AG08395 (cell line): ENCODE results near the gene GLIS1.
"Not testable (repeated sequence)": the region's sequence is repeated elsewhere in the genome, so short reads cannot be mapped to it uniquely, and the experiment has no call there.

Experiments
- DNase-seq: peaks from one replicate; pipeline ENCODE4 v3.0.0; 2012; ENCODE audit warnings: mixed read lengths, low spot score

Gene GLIS1

DNA sequence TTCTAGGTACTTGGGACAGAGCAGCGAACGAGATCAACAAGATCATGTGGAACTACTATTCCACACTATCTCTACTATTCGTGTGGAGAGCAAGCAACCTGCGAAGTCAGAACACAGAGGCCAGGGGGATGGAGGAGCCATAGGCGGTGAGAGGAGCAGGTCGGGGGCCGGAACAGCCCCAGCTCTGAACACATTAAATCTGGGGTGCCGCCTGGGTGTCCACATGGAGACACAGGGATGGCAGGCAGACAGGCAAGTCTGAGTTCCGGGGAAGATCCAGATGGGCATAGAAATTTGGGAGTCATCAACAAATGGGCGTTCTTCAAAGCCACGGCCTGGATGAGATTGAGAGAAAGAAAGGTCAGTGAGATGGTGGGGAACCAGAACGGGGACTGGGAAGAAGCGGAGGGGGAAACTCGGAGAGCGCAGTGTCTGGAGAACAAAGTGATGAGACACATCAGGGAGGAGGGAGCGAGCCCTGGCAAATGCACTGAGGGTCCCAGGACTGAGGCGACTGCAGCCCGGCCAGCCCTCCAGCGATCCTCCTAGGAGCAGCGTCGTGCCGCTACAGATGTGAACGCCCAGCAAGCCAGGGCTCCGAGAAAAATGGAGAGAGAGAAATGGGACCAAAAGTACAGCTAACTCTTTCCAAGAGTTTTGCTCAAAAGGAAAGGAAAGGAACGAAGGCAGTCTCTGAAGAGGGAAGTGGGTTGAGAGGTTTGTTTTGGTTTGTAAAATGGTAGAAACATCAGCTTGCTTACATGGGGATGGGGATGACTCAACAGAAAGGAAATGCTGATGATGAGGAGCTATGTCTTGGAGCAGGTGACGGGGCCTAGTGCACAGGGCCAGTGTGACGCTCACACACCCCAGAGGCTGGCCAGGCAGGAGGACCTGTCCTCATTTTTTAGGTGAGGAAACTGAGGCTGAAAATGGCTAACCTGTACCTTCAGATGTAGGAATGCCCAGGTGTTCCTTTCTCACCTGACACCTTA, 84.5 kb downstream of the GLIS1 start:
- DNase-seq, result peak; percentile 78

GRCh38 chr1:53653631-53654030, 85.3 kb downstream of the GLIS1 start:
- DNase-seq, result no peak

DNA sequence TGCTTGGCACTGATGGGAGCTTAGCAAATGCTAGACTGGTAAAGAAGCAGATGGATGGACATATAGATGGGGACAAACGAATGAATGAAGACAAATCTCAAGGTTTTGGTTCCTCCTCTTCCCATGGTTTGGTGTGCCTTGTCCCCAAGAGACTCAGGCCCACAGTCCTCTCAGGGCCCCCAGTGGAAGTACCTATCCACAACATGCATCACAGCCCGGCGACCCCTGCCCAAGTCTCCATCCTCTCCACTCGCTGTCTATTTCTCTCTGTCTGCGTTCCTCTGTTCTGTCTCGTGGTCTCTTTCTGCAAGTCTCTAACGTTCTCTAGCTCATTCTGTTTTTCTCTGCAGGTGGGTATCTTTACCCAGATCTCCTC, 85.8 kb downstream of the GLIS1 start:
- no peak for DNase-seq

DNA sequence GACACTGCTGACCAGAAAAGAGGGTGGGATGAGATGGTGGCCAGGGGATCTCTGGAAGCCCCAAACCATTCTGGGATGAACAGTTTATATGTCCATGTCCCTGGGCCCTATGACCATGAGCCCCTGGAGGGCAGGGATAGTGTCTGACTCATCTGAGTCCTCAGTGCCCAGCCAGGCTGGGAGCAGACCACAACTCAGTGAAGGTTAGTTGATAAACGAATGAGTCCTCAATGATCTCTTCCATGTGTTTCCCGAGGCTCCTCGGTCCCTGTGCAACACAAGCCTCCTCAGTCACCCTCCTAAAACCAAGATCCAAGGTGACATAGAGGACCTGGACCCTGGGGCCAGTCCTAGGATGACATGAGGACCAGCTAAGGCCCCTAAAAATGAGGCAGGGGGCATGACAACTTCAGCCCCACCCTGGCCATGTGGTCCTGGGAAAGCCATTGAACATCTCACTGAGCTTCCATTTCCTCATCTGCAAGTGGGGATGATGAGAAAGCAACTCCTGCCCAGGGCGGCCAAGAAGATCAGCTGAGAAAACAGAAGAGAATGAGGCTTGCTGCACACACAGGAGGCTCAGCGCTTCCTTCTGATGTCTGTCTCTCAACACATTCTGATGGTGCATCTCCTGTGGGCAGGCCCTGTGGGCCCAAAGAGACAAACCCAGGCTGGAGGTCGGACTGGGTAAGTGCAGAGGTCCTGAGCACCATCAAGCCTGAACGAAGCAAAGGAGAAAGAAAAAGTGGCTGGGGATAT, 86.3 kb downstream of the GLIS1 start:
- no peak for DNase-seq

- DNase-seq, result no peak
These were observed 87.6 kb downstream of the GLIS1 start for GRCh38 chr1:53651356-53651755.

GRCh38 chr1:53648516-53648915, 90.4 kb downstream of the GLIS1 start:
- no peak for DNase-seq

GRCh38 chr1:53647915-53648314, 91.0 kb downstream of the GLIS1 start:
- DNase-seq, result not testable (repeated sequence)

GRCh38 chr1:53646732-53647131, 92.2 kb downstream of the GLIS1 start:
- DNase-seq, result no peak

- no peak for DNase-seq
These were observed 93.3 kb downstream of the GLIS1 start for GRCh38 chr1:53645690-53646078.

DNA sequence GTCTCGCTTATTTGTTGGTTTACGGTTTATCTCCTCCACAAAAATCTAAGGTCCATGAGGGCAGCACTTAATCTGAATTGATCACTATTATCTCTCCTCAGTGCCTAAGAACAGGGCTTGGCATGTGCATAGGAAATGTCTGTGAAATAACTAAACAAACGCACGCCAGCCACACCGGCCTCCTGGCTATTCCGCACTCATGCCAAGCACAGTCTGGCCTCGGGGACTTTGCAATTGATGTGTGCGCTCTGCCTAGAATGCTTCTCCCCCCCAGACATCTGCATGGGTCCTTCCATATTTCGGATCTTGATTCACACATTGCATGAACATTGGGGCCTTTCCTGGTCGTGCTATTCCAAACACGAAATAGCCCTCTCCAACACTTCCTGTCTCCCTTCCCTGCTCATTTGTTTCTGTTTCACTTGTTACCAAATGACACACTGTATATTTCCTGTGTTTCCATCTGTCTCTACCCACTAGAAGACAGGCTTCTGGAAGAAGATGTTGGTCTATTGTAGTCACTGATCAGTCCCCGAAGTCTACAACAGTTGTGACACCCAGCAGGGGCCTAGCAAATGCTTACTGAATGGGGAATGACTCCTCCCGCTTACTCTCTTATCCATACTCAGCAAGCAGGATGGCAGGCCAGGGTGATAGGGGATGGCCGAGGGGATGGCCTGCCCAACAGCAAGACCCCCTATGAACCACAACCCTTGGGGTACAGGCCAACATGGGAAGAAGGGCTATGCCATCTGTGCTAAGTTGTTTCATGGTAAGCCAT, 93.9 kb downstream of the GLIS1 start:
- DNase-seq, result peak; percentile 39

- DNase-seq, result no peak
These were observed 94.5 kb downstream of the GLIS1 start for GRCh38 chr1:53644496-53644895.

- DNase-seq, result no peak
These were observed 95.0 kb downstream of the GLIS1 start for GRCh38 chr1:53643881-53644390.

DNA sequence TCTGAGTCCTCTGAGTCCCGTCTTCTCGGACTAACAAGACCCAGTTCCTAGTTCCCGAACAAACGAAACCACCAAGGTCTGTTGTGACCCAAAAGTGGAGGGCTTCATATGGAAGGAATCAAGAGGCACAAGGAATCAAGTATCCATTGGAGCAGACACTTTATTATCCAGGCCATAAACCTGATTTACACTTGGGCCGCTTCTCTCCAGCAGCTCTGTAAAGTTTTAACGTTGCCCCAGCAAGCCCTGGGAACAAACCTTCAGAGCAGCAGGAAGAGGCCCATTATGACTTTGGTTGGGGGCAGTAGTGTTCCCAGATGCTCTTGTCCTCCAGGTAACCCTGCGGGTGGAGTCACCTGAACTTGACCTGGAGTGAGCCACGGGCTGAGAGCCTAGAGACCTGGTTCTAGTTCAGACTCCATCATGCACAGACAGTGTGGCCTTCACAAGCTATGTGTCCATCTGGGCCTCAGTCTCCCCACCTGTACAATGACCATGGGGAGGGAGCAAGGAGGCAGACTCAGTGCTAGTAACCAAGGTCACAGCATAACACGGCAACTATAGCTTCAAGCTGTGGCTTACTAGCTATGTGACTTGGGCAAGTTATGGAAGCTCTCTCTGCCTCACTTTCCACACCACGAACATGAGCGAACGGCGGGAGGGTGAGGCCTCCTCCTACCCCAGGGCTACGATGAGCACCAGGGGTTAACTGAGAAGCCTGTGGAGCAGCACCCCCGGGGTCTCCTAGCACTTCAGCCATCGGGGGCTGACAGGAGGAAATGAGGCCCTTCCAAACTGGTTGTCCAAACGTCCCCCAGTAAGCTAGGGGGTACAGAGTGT, 95.7 kb downstream of the GLIS1 start:
- no peak for DNase-seq

GRCh38 chr1:53642607-53643006, 96.4 kb downstream of the GLIS1 start:
- no peak for DNase-seq

- DNase-seq, result no peak
These were observed 96.8 kb downstream of the GLIS1 start for GRCh38 chr1:53642215-53642555.

DNA sequence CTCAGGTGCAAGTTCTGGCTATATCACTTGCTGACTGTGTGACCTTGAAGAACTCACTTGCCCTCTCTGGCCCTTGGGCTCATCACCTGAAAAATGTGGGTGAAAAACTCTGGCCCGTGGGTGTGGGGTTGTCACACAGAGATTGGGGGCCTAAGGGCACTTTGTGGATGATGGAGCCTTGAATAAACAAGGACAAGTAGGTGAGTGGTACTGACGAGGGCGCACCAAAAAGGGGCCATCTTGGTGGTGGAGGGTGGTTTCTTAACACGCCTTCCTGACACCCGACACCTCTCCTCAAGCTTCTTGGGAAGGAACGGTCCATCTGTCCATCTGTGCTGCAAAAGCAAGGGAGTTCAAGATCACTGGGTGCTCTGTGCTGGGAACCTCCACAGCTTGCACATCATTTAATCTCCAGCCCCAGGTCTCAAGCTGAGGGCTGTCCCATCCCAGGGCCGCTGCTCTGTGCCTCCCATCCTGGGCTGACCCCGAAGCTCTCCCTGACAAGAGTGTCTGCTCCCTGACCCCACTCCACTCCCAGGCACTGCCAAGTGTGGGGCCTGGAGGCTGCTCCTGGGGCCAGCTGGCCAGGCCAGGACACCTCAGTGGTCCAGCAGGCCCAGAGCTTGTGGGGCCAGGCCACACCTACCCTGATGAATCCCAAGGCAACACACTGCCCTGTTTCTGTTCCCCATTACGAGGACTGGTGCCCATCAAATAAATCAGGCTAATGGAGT, 97.3 kb downstream of the GLIS1 start:
- no peak for DNase-seq

DNA sequence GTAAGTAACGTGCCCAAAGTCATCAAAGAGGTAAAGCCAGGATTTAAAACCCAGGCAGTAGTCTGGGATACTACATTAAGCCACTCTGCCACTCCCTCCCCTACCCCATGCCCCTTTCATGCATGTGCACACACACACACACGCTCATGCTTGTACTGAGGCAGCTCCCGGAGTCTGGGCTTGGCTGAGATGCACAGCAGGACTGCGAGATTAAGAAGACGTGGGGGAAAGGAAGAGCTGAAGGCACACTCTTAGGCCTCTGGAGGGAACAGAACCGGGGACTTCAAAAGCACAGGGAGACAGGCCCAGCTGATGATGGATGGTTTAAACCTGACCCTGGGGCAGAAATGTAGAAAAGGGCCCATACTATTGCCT, 98.3 kb downstream of the GLIS1 start:
- DNase-seq, result no peak

- no peak for DNase-seq
These were observed 98.8 kb downstream of the GLIS1 start for GRCh38 chr1:53639996-53640700.

- peak; percentile 68 for DNase-seq
These were observed 99.7 kb downstream of the GLIS1 start for GRCh38 chr1:53639251-53639763.
